HG02610 (cell line): ENCODE measurements around the gene YAP1.
"Not testable (repeated sequence)": the region's sequence is repeated elsewhere in the genome, so short reads cannot be mapped to it uniquely, and the experiment has no call there.

Source experiments
- ATAC-seq: cut with Tn5 transposase; IDR thresholded peaks from one replicate; pipeline ENCODE4 v1.9.1; 2021; ENCODE audit warnings: mild to moderate bottlenecking, moderate library complexity; ENCODE audit not compliant: unreplicated experiment

YAP1 gene

GRCh38 chr11:102237096-102237735 lies 127.0 kb downstream of the YAP1 start:
- no peak for ATAC-seq

DNA sequence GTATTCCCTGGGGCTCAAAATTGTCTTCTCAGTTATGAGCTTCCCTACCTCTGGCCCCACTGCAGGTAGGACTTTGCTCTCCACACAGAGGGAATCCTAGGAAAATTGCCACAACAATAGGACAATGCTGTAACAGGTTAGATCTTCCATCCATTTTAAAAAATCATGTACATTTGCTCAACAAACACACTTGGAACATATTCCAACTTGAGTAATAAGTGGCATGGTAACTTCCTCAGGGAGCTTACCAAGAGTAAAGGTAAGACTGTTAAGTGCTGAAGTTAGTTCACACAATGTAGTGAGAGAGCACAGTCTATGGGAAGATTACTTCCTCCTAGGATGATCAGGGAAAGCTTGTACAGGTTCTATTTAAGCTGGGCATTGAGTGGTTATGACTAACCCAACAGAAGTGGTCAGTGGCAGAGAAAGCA lies 128.2 kb downstream of the YAP1 start:
- no peak for ATAC-seq

- ATAC-seq = no peak
Measured at GRCh38 chr11:102239448-102239847, 129.2 kb downstream of the YAP1 start.

GRCh38 chr11:102239911-102240310 lies 129.7 kb downstream of the YAP1 start:
- no peak for ATAC-seq

DNA sequence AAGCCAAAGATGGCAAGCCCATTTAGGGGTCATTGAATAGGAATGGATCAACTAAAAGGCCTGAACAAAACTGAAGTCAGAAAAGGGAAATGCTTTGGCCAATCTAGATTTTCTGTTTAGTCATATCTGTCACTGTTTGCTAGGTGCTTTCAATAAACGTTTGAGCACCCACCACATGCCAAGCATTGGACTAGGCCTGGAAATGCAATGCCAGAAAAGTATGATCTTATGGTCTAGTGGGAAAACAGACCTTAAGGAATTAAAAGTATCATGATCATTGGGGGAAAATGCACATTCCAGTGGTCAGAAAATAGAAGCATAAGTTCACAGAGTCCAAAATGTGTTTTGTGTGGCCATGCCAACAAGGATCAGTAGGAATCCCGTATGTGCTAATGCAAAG lies 130.3 kb downstream of the YAP1 start:
- no peak for ATAC-seq

DNA sequence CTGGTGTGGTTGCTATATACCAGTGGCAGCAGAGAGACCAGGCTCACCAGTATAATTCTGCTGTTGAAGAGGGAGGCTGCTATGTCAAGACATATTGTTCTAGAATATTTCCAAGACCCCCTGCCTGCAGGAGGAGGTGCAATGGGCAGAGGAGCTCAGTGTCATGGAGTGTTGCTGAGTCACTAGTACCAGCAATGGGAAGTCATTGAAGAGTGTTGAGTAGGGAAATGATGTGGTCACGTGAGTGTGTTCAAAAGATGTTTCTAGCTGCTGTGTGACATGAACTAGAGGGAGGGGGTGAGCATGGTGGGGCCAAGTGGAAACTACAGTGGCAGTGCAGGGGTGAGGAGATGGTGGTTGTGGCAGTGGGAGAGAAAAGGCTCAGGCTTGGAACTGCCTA lies 130.8 kb downstream of the YAP1 start:
- no peak for ATAC-seq

DNA sequence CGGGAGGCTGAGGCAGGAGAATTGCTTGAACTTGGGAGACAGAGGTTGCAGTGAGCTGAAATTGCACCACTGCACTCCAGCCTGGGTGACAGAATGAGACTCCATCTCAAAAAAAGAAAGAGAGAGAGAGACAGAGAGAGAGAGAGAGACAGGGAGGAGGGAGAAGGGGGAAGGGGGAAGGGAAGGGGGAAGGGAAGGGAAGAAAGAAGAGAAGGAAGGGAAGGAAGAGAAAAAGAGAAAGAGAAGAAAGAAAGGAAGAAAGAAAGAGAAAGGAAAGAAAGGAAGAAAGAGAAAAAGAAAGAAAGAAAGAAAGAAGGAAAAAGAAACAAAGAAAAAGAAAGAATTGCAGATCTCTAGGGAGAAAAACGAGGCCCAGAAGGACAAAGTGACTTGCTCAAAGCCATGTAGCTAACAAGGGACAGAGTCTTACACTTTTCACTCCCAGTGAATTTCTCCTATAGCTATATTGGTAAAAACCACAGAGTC lies 133.2 kb downstream of the YAP1 start:
- no peak for ATAC-seq

GRCh38 chr11:102244681-102245409 lies 134.6 kb downstream of the YAP1 start:
- no peak for ATAC-seq

- no peak for ATAC-seq
Measured at GRCh38 chr11:102251423-102251822, 141.2 kb downstream of the YAP1 start.

DNA sequence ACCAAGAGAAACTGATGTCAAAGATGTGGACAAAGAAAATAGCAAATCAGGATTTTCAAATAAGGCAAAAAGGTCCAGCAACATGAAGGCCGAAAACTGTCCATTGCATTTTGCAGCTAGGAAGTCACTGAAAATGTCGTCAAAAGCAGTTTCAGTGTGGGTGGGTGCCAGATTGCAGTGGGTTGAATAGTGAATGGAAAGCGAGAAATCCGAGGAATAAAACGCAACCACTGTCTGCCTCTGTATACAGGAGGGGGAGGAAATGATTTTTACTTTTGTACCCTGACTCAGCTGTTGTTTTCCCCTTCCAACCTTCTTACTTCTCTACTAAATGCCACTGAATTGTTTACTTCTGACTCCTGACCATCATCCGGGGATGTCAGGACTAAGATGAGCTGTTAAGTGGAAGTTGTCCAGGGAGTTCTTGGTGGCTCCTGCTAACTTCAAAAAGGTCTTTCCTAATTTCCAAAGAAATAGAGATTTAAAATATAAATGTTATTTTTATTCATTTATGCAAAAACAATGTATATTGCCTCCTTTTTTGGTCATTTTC lies 142.2 kb downstream of the YAP1 start:
- ATAC-seq = no peak

- no peak for ATAC-seq
Measured at GRCh38 chr11:102253020-102253715, 142.9 kb downstream of the YAP1 start.

DNA sequence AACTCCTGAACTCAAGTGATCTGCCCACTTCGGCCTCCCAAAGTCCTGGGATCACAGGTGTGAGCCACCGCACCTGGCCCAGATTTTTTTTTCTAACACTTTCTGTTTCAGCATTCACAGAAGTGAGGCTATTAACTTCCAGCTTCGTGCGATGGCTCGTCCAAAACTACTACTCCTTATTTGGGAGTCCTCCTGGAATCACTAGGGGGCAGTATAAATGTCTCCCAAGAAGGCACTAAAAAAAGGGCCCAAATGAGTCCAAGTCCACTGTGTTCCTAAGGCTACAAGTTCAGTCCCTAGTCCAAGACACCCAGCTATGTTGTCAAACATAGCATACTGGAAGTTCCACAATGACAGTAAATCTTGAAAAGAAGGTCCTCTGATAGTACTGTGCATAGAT lies 143.8 kb downstream of the YAP1 start:
- no peak for ATAC-seq

DNA sequence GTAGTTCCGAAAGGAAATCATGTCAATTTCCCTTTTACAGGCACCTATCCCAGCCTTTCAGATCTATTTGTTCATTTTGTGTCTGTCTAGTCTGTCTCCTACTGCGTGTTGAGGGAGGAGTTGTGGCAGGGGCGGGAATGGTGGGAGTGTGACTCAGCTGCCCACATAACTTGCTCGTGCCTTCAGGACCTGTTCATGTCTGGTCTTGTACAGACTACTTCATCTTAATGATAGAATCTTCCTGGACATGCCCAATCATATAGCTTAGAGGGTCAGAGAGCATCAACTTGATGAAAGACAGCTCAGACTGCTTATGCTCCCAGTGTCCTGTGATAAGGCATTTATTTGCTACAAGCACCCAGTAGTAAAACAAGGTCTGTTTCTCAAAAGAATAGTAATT lies 146.0 kb downstream of the YAP1 start:
- no peak for ATAC-seq

DNA sequence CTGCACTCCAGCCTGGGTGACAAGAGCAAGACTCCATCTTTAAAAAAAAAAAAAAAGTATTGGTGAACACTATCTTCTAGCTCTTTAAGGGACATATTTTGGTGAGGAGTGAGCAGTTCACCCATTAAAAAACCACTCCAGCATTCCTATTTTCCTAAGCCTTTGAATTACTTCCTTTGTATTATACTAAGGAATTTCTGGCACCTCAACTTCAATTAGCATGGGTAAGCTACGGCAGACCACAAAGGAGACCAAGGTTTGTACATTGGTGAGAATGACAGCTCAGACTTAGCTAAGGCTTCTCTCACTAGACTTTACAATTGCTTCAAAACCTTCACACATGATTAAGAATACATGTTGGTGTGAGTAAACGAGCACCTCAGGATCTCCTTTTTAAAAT lies 150.0 kb downstream of the YAP1 start:
- no peak for ATAC-seq

DNA sequence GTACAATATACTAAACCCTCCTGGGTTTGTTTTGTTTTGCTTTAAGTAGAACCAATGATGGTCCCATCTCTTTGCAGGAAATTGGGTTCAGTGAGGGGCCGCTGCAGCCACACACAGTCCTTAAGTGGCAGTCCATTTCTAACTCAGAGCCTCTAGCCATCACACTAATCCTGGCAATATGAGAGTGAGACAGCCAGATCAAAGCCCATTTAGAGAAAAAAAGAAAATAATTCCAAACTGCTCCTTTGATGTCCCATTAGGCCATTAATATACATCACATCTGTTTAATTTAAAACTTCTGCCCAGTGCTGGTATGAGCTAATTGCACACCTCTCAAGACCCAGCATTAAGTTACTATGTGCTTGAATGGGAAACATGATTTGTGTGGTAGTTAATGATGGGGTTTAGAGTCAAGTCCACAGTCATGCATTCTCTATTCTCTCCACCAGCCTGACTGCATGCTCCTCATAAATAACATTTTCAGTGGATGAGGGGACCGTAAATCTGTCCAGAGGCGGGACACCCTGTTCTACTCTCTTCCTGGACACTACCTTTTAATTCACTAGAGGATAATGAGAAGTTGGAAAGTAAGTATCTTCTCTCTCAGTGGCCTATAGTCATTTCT lies 153.2 kb downstream of the YAP1 start:
- no peak for ATAC-seq

GRCh38 chr11:102264704-102265103 lies 154.5 kb downstream of the YAP1 start:
- ATAC-seq = not testable (repeated sequence)

- ATAC-seq = no peak
Measured at GRCh38 chr11:102266099-102266498, 155.9 kb downstream of the YAP1 start.

DNA sequence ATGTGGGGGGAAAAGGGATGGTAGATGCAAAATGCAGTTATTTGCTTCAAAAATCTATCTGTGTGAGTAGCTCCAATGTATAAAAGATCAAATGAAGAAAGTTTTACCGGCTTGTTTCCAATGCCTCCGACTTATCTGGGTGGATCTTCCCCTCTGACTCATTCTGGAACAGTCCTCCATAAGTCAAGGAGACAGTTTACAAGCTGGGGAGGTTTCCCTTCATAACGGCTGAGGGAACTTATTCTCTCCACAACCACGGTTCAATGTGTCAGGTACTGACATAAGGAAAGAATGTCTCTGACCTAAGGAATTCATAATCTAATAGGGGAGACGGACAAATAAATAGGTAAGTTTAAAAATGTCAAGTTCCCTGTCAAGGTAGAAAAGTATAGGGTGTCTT lies 157.4 kb downstream of the YAP1 start:
- ATAC-seq = no peak

DNA sequence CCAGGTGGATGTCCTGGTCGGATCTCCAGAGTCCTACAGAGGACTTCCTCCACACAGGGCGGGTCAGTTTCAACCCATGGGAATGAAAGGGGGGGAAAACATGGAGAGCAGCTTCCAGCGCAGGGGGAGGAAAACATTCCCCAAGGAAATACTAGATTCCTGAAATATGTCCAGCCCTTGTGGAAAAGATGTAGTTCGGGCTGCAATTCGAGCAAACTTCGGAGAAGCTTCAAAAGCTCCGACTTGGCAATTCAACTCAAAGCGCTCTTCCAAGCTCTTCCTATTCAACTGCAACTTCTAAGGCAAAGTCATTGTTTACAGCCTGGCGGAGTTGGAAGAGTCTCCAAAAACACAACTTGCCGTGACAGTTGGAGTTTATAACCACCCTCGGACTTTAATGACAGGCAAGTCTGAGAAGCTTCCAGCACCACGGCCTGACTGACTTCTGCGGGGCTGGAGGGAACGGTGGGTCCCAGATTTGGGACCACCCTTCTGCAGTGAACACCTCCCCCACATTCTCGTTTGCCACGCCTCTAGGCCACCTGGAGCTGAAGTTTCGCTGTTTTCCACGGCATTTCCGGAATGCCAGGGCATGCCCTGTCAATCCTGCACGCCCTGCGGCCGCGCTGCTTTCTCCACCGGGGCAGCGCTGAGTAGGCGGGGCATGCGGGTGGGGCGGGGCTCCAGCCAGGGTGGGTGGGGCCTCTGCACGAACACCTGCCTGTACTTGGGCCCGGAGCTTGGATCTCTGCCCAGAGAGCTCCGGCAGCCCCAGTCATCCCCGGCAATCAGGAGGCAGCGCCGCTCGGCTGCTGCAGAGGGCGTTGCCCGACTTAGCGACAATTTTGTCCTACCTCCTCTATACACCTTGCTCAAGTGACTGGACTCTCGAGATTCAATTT lies 158.1 kb downstream of the YAP1 start:
- ATAC-seq = no peak

DNA sequence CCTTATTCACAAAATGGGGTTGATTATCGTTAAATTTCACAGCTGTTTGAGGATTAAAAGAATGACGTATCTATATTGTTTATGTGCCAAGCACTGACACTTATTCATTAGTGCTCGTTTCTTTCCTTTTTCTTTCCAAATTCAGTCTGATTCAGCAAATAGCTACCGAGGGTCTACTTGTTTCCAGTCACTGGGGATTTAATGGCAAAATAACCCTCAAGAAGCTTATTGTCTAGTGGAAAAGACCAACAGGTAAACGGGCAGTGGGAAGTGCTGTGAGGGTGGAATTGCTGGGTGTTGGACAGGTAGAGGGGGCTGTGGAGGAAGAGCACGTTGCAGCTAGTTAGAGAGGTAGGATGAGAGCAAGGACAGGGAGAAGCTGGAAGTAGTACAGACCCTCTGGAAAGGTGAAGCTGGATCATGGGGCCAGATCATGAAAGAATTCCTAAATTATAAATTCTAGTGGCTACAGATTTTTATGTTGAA lies 158.8 kb downstream of the YAP1 start:
- ATAC-seq = no peak
